Left ventricle myocardium inferior (tissue), 1 donor: ENCODE results near the gene LIMK1. TPM values are rescaled to one million over a fixed set of nuclear protein-coding genes. Genes with fewer than 3 reads are reported as not detected.
"Not testable (repeated sequence)": the region's sequence is repeated elsewhere in the genome, so short reads cannot be mapped to it uniquely, and the experiment has no call there.

Experiments
- DNase-seq: peaks from one replicate; pipeline ENCODE4 v3.0.0-alpha.2; 2020
- H3K27ac ChIP-seq: fragments of 200-600 bp; replicated peaks from 2 replicates; pipeline ENCODE4 v1.8.0; 2021
- H3K27me3 ChIP-seq: fragments of 200-600 bp; 2 replicates; pipeline ENCODE4 v1.8.0; 2021; ENCODE audit warnings: low read depth
- H3K36me3 ChIP-seq: fragments of 200-600 bp; 2 replicates; pipeline ENCODE4 v1.8.0; 2021
- H3K4me1 ChIP-seq: fragments of 200-600 bp; 2 replicates; pipeline ENCODE4 v1.8.0; 2021
- H3K4me3 ChIP-seq: fragments of 200-600 bp; 2 replicates; pipeline ENCODE4 v1.8.0; 2021; ENCODE audit warnings: mild to moderate bottlenecking, moderate library complexity
- H3K9me3 ChIP-seq: fragments of 200-600 bp; replicated peaks from 2 replicates; pipeline ENCODE4 v1.8.0; 2021
- intact Hi-C: fragments of 100-400 bp; cut with micrococcal nuclease; formaldehyde crosslinking; loops from one replicate; pipeline ENCODE4 v1.11.0; 2022
- total RNA-seq: library from RNA; stranded (reverse); fragmentation: NEBNext Ultra II Directional; extraction: Animal tissue kit (Norgen Biotek cat#: 25700); gene quantifications from one replicate; pipeline ENCODE4 v1.2.1, GENCODE V29; 2021
- TF ChIP-seq, protein P1 (sequence below): fragments of 200-600 bp; IDR thresholded peaks from 2 replicates; pipeline ENCODE4 v1.8.0; 2021; ENCODE audit warnings: antibody characterized with exemption, mild to moderate bottlenecking, borderline replicate concordance
- donor health status: DM: no; HTN: yes; CAD: no; lungs with severe emphysema.

The LIMK1 gene
- total RNA-seq, 1 donor from 2014 or later = 10.1 TPM

GRCh38 chr7:74115326-74115725 is 31.7 kb downstream of the LIMK1 start:
- H3K27ac ChIP-seq = no peak overlapping the region
- H3K9me3 ChIP-seq = peaks cover 5% of the 10 kb centered on the region
- H3K36me3 ChIP-seq = peaks cover 79% of the 10 kb centered on the region
- H3K4me1 ChIP-seq = no peaks in the 10 kb centered on the region
- intact Hi-C loops = no loop called here
- H3K27me3 ChIP-seq = no peaks in the 10 kb centered on the region
- no peak for DNase-seq
- H3K4me3 ChIP-seq = no peak overlapping the region
- TF ChIP-seq, protein P1, sequence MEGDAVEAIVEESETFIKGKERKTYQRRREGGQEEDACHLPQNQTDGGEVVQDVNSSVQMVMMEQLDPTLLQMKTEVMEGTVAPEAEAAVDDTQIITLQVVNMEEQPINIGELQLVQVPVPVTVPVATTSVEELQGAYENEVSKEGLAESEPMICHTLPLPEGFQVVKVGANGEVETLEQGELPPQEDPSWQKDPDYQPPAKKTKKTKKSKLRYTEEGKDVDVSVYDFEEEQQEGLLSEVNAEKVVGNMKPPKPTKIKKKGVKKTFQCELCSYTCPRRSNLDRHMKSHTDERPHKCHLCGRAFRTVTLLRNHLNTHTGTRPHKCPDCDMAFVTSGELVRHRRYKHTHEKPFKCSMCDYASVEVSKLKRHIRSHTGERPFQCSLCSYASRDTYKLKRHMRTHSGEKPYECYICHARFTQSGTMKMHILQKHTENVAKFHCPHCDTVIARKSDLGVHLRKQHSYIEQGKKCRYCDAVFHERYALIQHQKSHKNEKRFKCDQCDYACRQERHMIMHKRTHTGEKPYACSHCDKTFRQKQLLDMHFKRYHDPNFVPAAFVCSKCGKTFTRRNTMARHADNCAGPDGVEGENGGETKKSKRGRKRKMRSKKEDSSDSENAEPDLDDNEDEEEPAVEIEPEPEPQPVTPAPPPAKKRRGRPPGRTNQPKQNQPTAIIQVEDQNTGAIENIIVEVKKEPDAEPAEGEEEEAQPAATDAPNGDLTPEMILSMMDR = no peak

DNA sequence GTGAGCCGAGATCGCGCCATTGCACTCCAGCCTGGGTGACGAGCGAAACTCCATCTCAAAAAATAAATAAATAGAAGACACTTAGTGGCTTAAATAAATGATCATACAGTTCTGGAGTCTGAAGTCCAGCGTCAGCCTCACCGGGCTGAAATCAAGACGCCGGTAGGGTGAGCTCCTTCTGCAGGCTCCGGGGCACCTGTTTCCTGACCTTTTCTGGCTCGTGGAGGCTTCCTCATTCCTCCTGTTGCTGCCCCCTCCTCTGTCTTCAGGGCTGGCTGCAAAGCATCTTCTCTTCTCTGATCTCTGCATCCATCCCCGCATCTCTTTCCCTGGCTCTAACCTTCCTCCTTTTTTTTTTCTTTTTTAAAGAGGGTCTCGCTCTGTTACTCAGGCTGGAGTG is 32.8 kb downstream of the LIMK1 start:
- Histone ChIP-seq H3K36me3 (peaks cover 78% of the 10 kb centered on the region), H3K4me1 (no peaks in the 10 kb centered on the region), H3K27me3 (no peaks in the 10 kb centered on the region), H3K27ac (no peak overlapping the region), H3K4me3 (no peak overlapping the region), H3K9me3 (peaks cover 5% of the 10 kb centered on the region)
- TF ChIP-seq, protein P1 = no peak
- no peak for DNase-seq
- intact Hi-C loops = no loop called here

GRCh38 chr7:74119831-74120230 is 36.2 kb downstream of the LIMK1 start:
- TF ChIP-seq, protein P1 = no peak
- Histone ChIP-seq H3K27ac (no peak overlapping the region), H3K4me1 (no peaks in the 10 kb centered on the region), H3K9me3 (peaks cover 5% of the 10 kb centered on the region), H3K27me3 (no peaks in the 10 kb centered on the region), H3K4me3 (no peak overlapping the region), H3K36me3 (peaks cover 60% of the 10 kb centered on the region)
- intact Hi-C loops = no loop called here
- DNase-seq = no peak

DNA sequence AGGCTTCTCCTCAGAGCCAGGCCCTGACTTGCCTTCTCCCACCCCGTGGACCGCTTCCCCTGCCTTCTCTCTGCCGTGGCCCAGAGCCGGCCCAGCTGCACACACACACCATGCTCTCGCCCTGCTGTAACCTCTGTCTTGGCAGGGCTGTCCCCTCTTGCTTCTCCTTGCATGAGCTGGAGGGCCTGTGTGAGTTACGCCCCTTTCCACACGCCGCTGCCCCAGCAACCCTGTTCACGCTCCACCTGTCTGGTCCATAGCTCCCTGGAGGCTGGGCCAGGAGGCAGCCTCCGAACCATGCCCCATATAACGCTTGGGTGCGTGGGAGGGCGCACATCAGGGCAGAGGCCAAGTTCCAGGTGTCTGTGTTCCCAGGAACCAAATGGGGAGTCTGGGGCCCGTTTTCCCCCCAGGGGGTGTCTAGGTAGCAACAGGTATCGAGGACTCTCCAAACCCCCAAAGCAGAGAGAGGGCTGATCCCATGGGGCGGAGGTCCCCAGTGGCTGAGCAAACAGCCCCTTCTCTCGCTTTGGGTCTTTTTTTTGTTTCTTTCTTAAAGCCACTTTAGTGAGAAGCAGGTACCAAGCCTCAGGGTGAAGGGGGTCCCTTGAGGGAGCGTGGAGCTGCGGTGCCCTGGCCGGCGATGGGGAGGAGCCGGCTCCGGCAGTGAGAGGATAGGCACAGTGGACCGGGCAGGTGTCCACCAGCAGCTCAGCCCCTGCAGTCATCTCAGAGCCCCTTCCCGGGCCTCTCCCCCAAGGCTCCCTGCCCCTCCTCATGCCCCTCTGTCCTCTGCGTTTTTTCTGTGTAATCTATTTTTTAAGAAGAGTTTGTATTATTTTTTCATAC is 38.0 kb downstream of the LIMK1 start:
- H3K36me3 ChIP-seq = peaks cover 48% of the 10 kb centered on the region
- no peak overlapping the region for H3K4me3 ChIP-seq
- no peak overlapping the region for H3K27ac ChIP-seq
- TF ChIP-seq, protein P1 = no peak
- no peak for DNase-seq
- no peaks in the 10 kb centered on the region for H3K4me1 ChIP-seq
- intact Hi-C loops = no loop called here
- no peaks in the 10 kb centered on the region for H3K27me3 ChIP-seq
- peaks cover 5% of the 10 kb centered on the region for H3K9me3 ChIP-seq

DNA sequence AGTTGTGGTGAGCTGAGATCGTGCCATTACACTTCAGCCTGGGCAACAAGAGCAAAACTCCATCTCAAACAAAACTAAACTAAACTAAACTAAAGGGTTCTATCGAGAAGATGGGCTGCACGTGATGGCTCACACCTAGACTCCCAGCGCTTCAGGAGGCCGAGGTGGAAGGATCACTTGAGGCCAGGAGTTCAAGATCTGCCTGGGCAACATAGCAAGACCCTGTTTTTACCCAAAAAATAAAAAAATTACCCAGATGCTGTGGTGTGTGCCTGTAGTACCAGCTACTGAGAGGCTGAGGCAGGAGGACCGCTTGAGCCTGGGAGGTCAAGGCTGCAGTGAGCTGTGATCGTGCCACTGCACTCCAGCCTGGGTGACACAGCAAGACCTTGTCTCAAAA is 40.3 kb downstream of the LIMK1 start:
- intact Hi-C loops, H3K27me3 ChIP-seq, DNase-seq, H3K4me3 ChIP-seq, H3K4me1 ChIP-seq, H3K27ac ChIP-seq, H3K9me3 ChIP-seq: not testable (repeated sequence)
- peaks cover 29% of the 10 kb centered on the region for H3K36me3 ChIP-seq

DNA sequence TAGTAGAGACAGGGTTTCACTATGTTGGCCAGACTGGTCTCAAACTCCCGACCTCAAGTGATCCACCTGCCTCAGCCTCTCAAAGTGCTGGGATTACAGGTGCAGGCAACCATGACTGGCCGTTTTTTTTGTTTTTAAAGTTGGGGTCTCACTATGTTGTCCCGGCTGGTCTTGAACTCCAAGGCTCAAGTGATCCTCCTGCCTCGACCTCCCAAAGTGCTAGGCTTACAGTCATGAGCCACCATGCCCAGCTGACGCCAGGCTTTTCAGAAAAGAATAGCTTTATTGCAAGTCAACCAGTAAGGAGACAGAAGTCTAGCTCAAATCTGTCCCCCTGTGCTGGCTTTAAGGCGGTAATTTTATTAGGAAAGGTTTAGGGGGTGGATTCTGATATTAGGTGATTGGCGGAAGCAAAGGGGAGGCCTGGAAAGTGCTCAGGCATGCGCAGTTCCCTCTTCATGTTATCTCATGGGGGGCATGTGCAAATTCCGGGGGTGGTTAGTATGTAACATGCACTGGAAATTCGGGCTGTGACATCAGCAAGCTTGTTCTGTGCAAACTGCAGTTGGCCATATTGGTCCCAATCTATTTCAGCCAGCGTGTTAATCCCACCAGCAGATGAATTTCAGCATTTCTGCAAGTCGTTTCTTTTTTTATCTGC is 42.7 kb downstream of the LIMK1 start:
- Histone ChIP-seq H3K27ac (no peak overlapping the region), H3K27me3 (no peaks in the 10 kb centered on the region), H3K36me3 (peaks cover 5% of the 10 kb centered on the region), H3K4me1 (no peaks in the 10 kb centered on the region), H3K4me3 (no peak overlapping the region), H3K9me3 (no peaks in the 10 kb centered on the region)
- DNase-seq = no peak
- intact Hi-C loops = no loop called here
- TF ChIP-seq, protein P1 = no peak
